Measurements from ENCODE around the gene EBF3.
"Not testable (repeated sequence)": the region's sequence is repeated elsewhere in the genome, so short reads cannot be mapped to it uniquely, and the experiment has no call there.

Gene EBF3

DNA sequence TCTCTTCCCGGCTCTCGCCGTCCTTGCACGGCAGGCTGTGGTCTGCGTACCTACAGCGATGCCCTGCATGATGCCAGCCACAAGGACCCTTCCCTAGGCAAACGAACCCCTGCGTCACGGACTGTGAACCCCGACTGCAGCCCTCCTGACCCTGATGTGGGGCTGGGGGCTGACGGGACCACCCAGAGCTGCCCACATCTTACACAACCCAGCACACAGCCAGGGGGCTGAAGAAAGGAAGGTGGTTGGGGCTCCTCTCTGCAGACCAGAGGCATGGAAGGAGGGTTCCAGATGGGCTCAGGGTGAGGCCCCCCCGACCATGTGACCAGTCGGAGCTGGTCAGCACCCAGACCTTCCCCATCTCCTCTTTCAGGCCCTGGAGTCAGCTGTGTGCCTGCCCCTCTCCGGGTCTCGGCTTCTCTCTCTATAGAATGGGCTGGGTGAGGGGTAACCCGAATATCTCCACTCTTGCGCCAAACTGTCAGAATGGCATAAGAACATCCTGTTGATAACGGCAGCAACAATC lies 41.4 kb downstream of the EBF3 start:
- H3K27ac Mint-ChIP-seq: no peak overlapping the region
- no peaks in the 10 kb centered on the region for H3K9me3 Mint-ChIP-seq

GRCh38 chr10:129921801-129922597 lies 42.1 kb downstream of the EBF3 start:
- no peaks in the 10 kb centered on the region for H3K4me1 Mint-ChIP-seq (ENCODE audit: low read depth)
- no peak overlapping the region for H3K27ac Mint-ChIP-seq
- H3K27me3 Mint-ChIP-seq: no peaks in the 10 kb centered on the region
- no peaks in the 10 kb centered on the region for H3K9me3 Mint-ChIP-seq
- H3K4me3 Mint-ChIP-seq: no peak overlapping the region
- no peaks in the 10 kb centered on the region for H3K36me3 Mint-ChIP-seq (ENCODE audit: low read depth)
- DNase-seq: no peak

More for the DNA sequence above, 41.4 kb downstream of the EBF3 start:
- Mint-ChIP-seq H3K36me3 (ENCODE audit: low read depth) (no peaks in the 10 kb centered on the region), H3K4me3 (no peak overlapping the region), H3K4me1 (ENCODE audit: low read depth) (no peaks in the 10 kb centered on the region), H3K27me3 (peaks cover 3% of the 10 kb centered on the region)
- no peak for DNase-seq

DNA sequence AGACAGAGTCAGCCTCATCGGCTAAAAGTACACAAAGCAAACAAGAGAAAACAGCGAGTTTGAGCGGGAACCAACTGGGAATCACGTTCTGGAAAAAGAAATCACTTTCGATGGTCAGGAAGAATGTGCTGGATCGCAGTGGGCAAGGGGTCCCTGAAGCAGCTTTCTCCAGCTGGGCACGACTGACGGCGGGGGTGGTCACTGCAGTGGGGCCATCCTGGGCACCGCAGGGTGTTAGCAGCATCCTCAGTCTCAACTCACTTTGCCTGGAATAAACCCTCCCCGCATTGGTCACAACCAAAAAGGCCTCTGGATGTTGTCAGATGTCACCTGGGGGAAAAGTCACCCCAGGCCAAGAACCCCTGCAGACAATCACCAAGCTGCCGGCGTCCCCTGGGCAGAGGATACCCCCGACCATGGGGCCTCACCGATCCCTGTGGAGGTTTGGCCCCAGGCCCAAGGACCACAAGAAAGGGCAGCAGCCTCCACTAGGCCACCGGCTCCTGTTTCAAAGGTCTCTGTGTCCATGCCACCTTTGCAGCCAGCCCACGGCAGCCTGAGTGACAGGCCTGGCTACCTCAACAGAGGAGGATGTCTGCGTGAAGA lies 42.9 kb downstream of the EBF3 start:
- no peaks in the 10 kb centered on the region for H3K9me3 Mint-ChIP-seq
- no peak for DNase-seq
- H3K4me1 Mint-ChIP-seq (ENCODE audit: low read depth): no peaks in the 10 kb centered on the region
- no peak overlapping the region for H3K27ac Mint-ChIP-seq
- no peak overlapping the region for H3K4me3 Mint-ChIP-seq
- no peaks in the 10 kb centered on the region for H3K27me3 Mint-ChIP-seq
- H3K36me3 Mint-ChIP-seq (ENCODE audit: low read depth): no peaks in the 10 kb centered on the region

DNA sequence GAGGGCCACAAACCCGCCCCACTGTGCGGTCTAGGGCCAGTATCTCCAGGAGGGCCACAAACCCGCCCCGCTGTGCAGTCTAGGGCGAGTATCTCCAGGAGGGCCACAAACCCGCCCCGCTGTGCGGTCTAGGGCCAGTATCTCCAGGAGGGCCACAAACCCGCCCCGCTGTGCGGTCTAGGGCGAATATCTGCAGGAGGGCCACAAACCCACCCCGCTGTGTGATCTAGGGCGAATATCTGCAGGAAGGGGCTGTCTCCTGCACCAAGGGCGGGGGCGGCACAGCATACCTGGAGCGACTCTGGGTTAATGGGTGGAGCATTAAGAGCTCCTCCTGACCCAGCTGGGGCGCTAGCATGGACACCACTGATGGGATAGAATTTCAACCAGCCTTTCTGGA lies 43.9 kb downstream of the EBF3 start:
- not testable (repeated sequence) for DNase-seq; H3K27me3 Mint-ChIP-seq; H3K27ac Mint-ChIP-seq; H3K9me3 Mint-ChIP-seq; H3K4me3 Mint-ChIP-seq; H3K4me1 Mint-ChIP-seq (ENCODE audit: low read depth); H3K36me3 Mint-ChIP-seq (ENCODE audit: low read depth)

DNA sequence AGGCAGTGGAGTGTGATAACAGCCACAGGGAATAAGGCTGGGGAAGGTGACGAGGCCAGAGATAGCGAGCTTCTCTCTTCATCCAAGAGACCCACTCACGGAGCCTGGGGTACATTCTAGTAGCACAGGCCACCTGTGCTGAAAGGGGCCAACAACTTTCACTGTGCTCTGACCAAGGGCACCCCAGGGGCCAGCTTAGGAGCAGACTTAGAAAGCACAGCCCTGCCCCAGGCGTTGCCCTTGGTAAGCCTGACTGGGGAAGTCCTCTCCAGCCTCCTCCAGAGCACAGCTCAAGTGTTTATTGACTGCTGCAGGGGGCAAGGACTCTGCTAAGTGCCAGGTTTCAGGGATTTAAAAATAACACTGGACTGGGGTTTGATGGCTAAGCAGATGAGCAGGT lies 44.7 kb downstream of the EBF3 start:
- no peaks in the 10 kb centered on the region for H3K36me3 Mint-ChIP-seq (ENCODE audit: low read depth)
- no peak overlapping the region for H3K27ac Mint-ChIP-seq
- H3K4me3 Mint-ChIP-seq: no peak overlapping the region
- H3K9me3 Mint-ChIP-seq: no peaks in the 10 kb centered on the region
- no peaks in the 10 kb centered on the region for H3K4me1 Mint-ChIP-seq (ENCODE audit: low read depth)
- no peak for DNase-seq
- no peaks in the 10 kb centered on the region for H3K27me3 Mint-ChIP-seq

- no peaks in the 10 kb centered on the region for H3K27me3 Mint-ChIP-seq
- H3K27ac Mint-ChIP-seq: no peak overlapping the region
Measured at GRCh38 chr10:129918836-129919235, 45.2 kb downstream of the EBF3 start.

DNA sequence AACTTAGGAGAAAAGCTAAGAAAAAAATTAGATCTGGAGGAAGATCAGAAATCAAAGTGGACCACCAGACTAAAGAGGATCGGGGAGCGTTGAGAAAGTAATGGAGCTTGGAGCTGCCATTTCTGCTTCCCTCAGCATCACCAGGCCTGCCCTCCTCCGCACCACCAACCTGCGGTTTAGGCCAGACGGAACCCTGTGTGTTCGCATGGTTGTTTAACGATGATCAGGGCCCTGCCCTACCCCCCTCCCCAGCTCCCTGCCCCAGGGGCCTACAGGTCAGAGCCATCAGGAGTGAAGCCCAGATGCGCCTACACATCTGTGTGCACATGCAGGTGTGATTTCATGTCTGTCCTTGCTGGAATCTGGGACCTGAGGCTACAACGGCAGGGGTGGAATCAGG lies 45.7 kb downstream of the EBF3 start:
- Mint-ChIP-seq H3K9me3 (no peaks in the 10 kb centered on the region), H3K27ac (no peak overlapping the region)
- no peak for DNase-seq

More at GRCh38 chr10:129918836-129919235, 45.2 kb downstream of the EBF3 start:
- DNase-seq: no peak
- Mint-ChIP-seq H3K4me3 (no peak overlapping the region), H3K9me3 (no peaks in the 10 kb centered on the region), H3K36me3 (ENCODE audit: low read depth) (no peaks in the 10 kb centered on the region), H3K4me1 (ENCODE audit: low read depth) (no peaks in the 10 kb centered on the region)

GRCh38 chr10:129917936-129918335 lies 46.1 kb downstream of the EBF3 start:
- DNase-seq: no peak
- Mint-ChIP-seq H3K4me1 (ENCODE audit: low read depth) (no peaks in the 10 kb centered on the region), H3K9me3 (no peaks in the 10 kb centered on the region), H3K4me3 (no peak overlapping the region), H3K27ac (no peak overlapping the region), H3K36me3 (ENCODE audit: low read depth) (no peaks in the 10 kb centered on the region), H3K27me3 (no peaks in the 10 kb centered on the region)

More for the DNA sequence above, 45.7 kb downstream of the EBF3 start:
- no peak overlapping the region for H3K4me3 Mint-ChIP-seq
- H3K4me1 Mint-ChIP-seq (ENCODE audit: low read depth): no peaks in the 10 kb centered on the region
- H3K27me3 Mint-ChIP-seq: no peaks in the 10 kb centered on the region
- no peaks in the 10 kb centered on the region for H3K36me3 Mint-ChIP-seq (ENCODE audit: low read depth)

GRCh38 chr10:129916506-129916995 lies 47.5 kb downstream of the EBF3 start:
- H3K27me3 Mint-ChIP-seq: no peaks in the 10 kb centered on the region
- DNase-seq: no peak
- no peaks in the 10 kb centered on the region for H3K9me3 Mint-ChIP-seq
- no peak overlapping the region for H3K27ac Mint-ChIP-seq
- no peaks in the 10 kb centered on the region for H3K36me3 Mint-ChIP-seq (ENCODE audit: low read depth)
- no peaks in the 10 kb centered on the region for H3K4me1 Mint-ChIP-seq (ENCODE audit: low read depth)
- no peak overlapping the region for H3K4me3 Mint-ChIP-seq

DNA sequence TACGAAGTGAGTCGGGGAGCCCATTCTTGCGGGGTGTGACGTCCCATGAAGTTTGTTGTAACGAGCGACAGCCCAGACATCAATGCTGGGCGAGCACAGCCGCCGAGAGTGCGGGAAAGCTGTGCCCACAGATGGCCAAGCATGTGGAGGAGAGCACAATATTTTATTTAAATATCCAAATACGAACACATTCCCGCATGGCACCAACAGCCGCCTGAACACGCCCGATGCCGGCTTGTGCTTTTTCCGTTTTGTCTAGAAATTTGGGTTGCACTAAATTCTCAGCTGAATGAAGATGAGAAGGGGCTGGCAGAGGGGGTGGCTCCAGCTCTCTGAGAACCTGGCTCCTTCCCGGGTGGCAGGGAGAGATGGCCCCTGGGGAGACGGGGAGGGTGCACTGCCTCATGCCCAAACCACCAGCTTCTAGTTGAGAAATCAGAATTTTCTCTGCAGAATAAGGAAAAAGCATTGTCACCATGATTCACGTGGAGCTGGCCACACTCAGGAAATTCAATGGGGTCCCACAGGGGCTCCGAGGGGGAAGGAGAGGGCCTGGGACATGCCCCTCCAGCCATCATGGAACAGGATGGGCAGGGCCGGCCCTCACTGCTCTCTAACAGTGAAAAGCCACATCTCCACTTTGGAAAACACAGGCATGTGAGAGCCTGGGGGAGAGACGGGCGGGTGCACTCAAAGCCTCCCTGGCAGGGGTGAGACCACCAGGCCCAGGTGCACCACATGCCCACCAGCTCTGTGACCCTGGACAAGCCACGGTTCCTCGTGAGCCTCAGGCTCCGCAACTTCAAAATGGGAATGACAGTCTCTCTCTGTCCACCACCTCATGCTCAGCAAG lies 48.3 kb downstream of the EBF3 start:
- H3K27me3 Mint-ChIP-seq: no peaks in the 10 kb centered on the region
- no peak for DNase-seq
- H3K9me3 Mint-ChIP-seq: no peaks in the 10 kb centered on the region
- no peaks in the 10 kb centered on the region for H3K4me1 Mint-ChIP-seq (ENCODE audit: low read depth)
- no peaks in the 10 kb centered on the region for H3K36me3 Mint-ChIP-seq (ENCODE audit: low read depth)
- no peak overlapping the region for H3K4me3 Mint-ChIP-seq
- H3K27ac Mint-ChIP-seq: no peak overlapping the region

DNA sequence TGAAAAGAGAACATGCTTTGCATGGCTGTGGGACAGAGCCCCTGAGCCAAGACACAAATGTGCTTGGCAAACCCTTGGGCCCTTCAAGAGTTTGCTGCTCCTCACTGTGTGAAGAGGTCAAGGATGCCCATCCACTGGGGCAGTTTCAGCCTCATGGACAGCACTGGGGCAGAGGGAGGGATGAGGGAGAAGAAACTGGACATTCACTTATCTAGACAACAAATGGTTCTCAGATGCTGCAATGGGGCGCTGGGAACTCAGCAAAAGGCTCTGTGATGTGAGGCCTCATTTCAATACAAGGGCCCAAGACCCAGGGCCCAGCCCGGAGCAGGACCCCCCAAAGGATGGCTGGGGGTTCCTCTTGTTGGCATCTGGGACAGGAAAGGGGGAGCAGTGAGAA lies 49.1 kb downstream of the EBF3 start:
- H3K4me3 Mint-ChIP-seq: no peak overlapping the region
- no peaks in the 10 kb centered on the region for H3K4me1 Mint-ChIP-seq (ENCODE audit: low read depth)
- H3K36me3 Mint-ChIP-seq (ENCODE audit: low read depth): no peaks in the 10 kb centered on the region

DNA sequence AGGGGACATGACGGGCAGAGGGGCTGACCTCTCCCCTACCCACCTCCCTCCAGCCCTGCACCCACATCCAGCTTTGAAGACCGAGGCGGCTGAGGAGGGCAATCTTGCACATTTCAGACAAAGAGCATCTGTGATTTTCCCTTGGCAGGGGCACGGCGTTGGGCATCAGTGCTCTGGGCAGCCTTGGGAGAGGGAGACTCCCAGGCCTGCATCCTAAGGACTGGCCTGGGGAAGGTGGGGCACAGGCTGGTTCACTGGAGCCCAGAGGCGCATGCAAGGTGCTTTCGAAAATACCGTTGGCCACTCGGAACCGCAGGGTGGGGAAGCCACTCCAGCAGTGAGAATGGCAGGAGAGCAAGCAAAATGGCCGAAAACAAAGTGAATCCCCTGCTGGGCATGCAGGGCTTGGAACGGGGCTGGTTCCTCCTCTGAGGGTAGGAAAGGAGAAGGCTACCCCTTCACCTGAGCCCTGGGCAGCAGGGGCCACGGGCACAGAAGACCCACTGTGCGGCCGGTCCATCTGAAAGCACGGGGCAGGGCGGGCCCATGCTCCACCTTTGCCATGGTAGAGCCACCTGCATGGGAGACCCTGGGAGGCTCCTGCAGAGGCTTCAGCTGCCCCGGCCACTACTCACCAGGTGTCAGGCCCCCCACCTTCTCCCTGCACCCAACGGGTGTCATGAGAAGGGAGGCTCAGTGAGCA lies 49.8 kb downstream of the EBF3 start:
- no peak overlapping the region for H3K4me3 Mint-ChIP-seq
- no peaks in the 10 kb centered on the region for H3K9me3 Mint-ChIP-seq
- H3K27me3 Mint-ChIP-seq: no peaks in the 10 kb centered on the region
- no peak for DNase-seq
- no peaks in the 10 kb centered on the region for H3K36me3 Mint-ChIP-seq (ENCODE audit: low read depth)
- H3K4me1 Mint-ChIP-seq (ENCODE audit: low read depth): no peaks in the 10 kb centered on the region
- no peak overlapping the region for H3K27ac Mint-ChIP-seq

More for the DNA sequence above, 49.1 kb downstream of the EBF3 start:
- DNase-seq: no peak
- Mint-ChIP-seq H3K27ac (no peak overlapping the region), H3K27me3 (no peaks in the 10 kb centered on the region), H3K9me3 (no peaks in the 10 kb centered on the region)

DNA sequence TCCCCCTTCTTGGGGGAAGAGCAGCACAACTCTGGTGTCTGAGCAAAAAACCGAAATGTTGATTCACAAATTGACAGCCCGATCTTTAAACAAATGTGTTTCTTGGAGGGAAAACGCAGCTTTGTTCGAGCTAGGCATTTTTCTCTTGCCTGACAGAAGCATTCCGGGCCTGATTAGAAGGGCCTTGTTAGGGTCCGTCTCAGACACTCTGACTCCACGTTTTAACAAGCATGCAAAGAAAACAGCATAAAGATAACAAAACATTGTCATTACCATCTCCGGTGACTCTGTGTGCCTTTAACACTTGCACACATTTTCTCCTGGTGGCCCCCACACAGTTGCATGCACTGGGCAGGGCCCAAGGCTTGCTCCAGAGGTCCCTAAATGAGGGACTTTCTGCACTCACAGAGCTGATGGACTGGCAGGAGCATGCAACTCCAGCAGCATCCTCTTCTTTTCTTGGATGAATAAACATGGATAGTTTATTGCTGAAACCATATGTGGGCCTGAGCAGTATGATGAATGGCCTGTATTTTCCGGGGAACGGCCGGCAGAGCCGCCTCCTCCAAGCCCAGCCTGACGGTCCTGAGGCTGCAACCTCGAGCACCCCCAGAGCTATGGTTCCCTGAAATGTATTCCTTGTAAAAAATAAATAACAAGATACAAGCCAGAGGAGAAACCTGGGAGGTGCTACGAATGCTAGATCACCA lies 50.9 kb downstream of the EBF3 start:
- no peaks in the 10 kb centered on the region for H3K4me1 Mint-ChIP-seq (ENCODE audit: low read depth)

More for the DNA sequence above, 50.9 kb downstream of the EBF3 start:
- Mint-ChIP-seq H3K36me3 (ENCODE audit: low read depth) (no peaks in the 10 kb centered on the region), H3K9me3 (no peaks in the 10 kb centered on the region), H3K4me3 (no peak overlapping the region), H3K27ac (no peak overlapping the region), H3K27me3 (no peaks in the 10 kb centered on the region)
- no peak for DNase-seq

All from activated T-cell treated with anti-CD3 and anti-CD28 coated beads, Interleukin-2, amount 50 U/mL, for 24 hours (primary cell).